Stimulated activated CD4-positive, alpha-beta T cell treated with anti-CD3 and anti-CD28 coated beads, TNF-alpha, amount 100 ng/mL, for 48 hours (primary cell): ENCODE data around the gene STPG1.

Source experiments
- DNase-seq, 3 donors: peaks; one replicate each; pipeline ENCODE4 v3.0.0-alpha.2; 2020; ENCODE audit warnings: low read depth in 3 of 3

Gene STPG1

GRCh38 chr1:24341260-24341659 is 72.3 kb downstream of the STPG1 start:
- no peak for DNase-seq

DNA sequence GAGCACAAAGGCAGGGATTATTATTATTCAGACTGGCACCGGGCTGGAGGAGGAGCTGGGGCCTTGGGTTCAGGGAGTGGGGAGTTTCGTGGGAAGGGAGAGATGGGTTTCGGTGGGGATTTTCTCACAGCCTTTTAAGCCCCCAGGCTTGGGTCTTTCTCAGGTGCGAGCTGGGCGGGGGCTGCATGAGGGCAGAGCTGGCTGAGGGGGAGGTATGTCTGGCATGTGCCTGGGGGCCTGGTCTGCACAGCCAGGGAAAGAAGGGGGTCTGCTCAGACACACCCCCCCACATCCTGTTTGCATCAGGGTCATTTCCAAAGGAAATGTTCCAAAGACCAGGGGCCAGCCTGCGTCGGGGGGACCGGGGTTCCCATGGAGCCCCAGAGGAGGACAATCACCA is 72.8 kb downstream of the STPG1 start:
- no peak for DNase-seq

GRCh38 chr1:24339996-24340395 is 73.6 kb downstream of the STPG1 start:
- DNase-seq = no peak

DNA sequence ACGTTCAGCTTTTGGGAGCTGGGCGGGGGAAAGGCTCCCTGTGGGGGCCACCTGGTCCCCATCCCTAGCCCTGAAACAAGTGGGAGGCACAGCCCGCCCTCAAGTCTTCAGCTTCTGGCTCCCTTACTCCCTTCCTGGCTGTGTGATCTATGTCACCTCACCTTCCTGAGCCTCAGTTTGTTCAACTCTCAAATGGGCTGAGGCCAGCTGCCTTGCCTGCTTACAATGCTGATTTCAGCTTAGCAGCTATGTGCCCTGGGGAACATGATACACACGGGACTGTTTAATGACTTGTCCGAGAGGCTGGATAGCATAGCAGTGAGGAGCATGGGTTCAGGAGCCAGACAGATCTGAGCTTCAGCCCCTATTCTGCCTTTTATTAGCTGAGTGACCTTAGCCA is 75.1 kb downstream of the STPG1 start:
- no peak for DNase-seq

GRCh38 chr1:24337455-24337854 is 76.1 kb downstream of the STPG1 start:
- DNase-seq = no peak

DNA sequence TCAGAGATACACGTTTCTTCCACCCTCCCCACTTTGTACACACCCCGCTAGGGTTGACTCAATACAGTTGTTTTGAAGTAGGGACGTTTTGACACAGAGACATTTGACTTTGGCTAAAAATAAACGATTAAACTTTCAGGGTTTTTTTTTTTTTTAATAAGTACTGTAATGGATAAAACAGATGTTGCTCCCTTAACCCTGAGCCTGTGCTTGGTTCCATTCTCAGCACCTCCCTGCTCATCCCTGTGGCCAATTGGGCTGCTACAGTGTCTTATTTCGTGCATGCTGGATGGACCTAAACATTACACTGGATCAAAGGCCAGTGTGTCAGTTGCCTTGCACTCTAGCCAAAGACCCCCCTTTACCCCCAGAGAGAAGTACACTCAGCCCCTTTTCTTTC is 77.5 kb downstream of the STPG1 start:
- no peak for DNase-seq

DNA sequence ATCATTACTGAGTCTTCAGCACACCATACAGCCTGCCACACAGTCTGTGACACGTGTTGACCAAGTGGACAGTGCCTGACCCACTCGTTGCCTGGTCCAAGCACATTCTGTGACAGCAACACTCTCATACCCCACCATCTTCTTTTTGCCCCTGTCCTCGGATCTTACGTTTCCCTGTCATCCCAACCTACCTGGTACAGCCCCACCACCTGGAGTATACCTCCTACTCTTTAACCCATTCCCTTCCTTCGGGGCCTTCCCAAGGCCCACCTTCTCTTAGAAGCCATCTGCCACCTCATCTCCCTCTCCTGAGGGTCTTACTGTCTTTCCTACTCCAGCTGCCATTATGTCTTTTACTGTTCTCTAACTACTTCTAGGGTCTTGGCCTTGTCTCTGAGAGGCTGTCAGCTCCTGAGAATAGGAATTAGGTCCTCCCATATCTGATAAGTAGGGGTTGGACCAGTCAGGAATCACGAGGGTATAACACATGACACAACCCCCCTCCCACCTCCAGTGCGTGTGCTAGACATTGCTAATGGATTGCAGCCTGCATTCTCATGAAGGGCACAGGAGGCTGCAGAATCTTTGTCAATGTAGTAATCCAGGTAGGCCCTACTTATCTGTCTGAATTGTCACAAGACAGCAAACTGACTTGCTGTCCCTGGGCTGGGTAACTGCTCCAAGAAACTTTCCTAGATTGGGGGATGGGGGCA is 81.5 kb downstream of the STPG1 start:
- DNase-seq = no peak

GRCh38 chr1:24329797-24330543 is 83.6 kb downstream of the STPG1 start:
- DNase-seq = no peak

DNA sequence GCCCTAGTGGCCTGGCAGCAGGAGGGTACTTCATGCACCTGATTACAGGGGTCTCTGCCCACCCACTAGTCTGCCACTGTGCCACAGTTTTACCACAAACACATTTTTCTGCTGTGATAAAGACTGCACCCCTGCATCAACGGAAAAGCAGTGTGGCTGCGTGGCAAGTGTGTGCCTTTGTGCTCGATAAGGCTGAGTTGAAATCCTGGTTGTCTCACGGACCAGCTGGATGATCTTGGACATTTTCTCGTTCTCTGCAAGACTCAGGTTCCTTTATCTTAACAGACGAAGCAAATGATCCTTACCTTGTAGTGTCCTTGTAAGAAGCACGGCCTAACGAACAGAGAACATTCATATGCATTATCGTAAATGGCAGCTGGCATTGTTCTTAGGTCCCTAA is 84.3 kb downstream of the STPG1 start:
- DNase-seq = no peak

- no peak for DNase-seq
These were observed 85.7 kb downstream of the STPG1 start for GRCh38 chr1:24327891-24328290.

DNA sequence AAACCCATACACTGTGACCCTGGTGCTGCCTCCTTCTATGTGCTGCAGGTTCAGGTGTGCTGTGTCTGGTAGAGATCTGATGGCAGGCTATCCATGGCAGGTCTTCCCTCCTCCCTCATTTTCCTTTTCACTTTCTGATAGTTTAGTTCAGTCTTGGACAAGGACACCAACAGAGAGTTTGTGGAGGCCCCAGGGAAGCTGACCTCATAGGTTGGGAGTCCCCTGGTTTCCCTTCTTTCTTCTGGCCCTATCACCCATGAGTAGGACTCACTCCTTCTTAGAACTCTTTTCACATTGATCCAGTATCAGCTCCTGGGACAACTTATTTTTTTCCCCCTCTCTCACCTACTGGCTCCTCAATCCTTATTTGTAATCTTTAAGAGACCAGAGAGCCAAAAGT is 86.1 kb downstream of the STPG1 start:
- DNase-seq = no peak

DNA sequence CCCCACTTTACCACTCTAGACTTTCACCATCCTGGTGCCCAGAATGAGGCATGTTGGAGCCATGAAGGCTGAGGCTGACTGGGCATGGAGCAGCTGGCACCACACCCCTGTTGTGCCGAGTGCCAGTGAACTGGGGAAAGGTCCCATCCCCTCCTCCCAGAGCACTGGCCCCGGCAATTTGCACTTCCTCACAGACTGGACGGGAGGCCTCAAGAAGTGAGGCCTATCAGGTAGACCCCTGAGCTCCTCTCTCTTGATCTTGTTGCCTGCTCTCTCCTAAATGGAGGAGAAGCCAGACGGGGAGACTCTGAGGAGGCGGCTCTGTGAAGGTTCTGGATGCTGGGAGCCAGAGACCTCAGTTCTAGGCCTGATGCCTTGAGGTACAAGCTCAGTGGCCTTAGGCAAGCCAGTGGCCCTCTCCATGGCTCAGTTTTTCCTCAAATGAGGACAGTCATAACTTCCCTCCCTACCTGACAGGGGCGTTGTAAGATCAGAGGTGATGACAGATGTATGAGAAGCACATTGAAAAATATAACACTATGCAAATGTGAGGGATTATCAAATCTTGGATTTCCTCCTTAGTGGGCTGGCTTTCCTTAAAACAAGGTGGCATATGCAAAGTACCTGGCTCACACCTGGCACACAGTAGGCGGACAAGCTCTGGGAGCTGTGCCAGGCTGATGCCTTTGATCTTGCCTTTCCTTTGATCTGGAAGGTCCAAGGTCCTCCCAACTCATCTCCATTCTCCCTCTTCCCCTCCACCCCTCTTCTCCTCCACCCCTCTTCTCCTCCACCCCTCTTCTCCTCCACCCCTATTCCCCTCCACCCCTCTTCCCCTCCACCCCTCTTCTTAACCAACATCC is 87.8 kb downstream of the STPG1 start:
- DNase-seq = no peak

DNA sequence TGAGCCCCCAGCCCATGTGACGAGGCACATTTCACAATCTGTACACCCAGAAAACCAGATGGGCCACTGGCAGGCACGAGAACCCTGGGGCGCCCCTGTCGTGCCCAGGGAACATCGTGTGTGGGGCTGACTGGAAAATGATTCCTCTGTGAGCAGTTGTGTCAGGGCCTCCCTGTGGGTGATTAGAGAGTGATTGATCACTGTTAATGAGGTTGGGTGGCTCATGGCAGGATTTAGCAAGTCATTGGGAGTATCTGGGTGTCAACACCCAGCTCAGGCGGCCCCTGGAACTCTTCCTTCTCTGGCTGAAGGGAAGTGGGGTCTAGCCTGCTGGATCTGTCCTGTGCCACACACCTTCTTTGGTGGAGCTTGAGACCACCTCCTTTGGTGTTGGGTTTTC is 88.7 kb downstream of the STPG1 start:
- no peak for DNase-seq

DNA sequence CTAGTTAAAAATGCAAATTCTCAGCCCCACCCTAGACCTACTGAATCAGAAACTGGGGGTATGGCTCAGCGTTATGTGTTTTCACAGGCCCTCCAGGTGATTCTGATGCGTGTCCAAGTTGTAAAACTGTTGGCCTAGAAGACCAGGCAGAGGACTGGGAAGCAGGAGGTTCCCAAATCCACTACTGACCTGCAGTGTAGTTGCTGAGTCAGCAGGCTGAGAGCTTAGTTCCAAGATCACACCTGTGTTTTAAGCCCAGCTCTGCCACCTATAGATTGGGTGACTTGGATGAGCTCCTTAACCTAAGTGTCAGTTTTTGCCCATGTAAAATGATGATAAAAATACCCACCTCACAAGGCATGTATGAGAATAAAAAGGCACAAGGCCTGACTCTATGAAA is 90.3 kb downstream of the STPG1 start:
- DNase-seq = no peak

- DNase-seq = no peak
These were observed 91.0 kb downstream of the STPG1 start for GRCh38 chr1:24322470-24323177.

GRCh38 chr1:24321697-24322469 is 91.7 kb downstream of the STPG1 start:
- DNase-seq = peak; percentile 60 to 66 (median 61)

DNA sequence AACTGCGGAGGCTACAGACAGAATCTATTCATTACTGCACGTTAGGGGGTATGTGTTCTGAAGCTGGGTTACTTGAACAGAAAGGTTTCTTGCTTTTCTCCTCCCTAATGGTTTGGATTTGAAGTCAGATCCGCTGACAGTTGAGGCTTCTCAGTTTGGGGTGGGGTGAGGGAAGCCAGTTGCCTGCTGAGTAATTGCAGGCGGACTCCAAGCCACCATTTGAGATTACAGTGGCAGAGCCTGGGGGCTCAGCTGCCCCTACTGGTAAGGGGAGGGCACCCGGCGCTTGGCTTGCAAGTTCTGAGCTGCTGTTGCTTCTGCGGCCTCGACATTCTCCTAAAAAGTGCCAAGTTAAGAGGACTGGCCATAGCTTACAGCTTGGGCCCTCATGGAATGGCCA is 92.5 kb downstream of the STPG1 start:
- DNase-seq = no peak

- no peak for DNase-seq
These were observed 93.6 kb downstream of the STPG1 start for GRCh38 chr1:24319962-24320361.

- DNase-seq = no peak
These were observed 94.2 kb downstream of the STPG1 start, which contains the start of gene GRHL3 for GRCh38 chr1:24319312-24319863. Gene GRHL3, plus strand, starts transcription at chr1:24319357. Its CDS starts 195 bp downstream, at chr1:24319552.

GRCh38 chr1:24318615-24319311 is 94.8 kb downstream of the STPG1 start:
- no peak for DNase-seq
